Right atrium auricular region (tissue), 2 donors: Measurements from ENCODE around the gene MIXL1. TPM values are rescaled to one million over a fixed set of nuclear protein-coding genes. Genes with fewer than 3 reads are reported as not detected.

Source experiments
- DNase-seq: peaks from one replicate; pipeline ENCODE4 v3.0.0-alpha.2; 2019; ENCODE audit warnings: low spot score
- H3K27ac ChIP-seq, 2 donors: fragments of 200-600 bp; sonication (generic); 1 replicate in 1 of 2; 2 replicates in 1 of 2; pipeline ENCODE4 v1.5.1; 2016 to 2019
- H3K27me3 ChIP-seq, 2 donors: fragments of 200-600 bp; sonication (generic); one replicate each; pipeline versions ENCODE4 v1.5.1 to v1.6.0; 2017 to 2019
- H3K36me3 ChIP-seq: fragments of 200-600 bp; sonication (generic); one replicate; pipeline ENCODE4 v1.5.1; 2016
- H3K4me1 ChIP-seq, 2 donors: fragments of 200-600 bp; sonication (generic); one replicate each; pipeline versions ENCODE4 v1.5.1 to v1.6.0; 2017 to 2019
- H3K4me3 ChIP-seq, 2 donors: fragments of 200-600 bp; sonication (generic); 1 replicate in 1 of 2; 2 replicates in 1 of 2; pipeline ENCODE4 v1.5.1; 2017 to 2019; ENCODE audit warnings: mild to moderate bottlenecking in 1 of 2, moderate library complexity in 1 of 2
- H3K9me3 ChIP-seq, 2 donors: fragments of 200-600 bp; sonication (generic); one replicate each; pipeline ENCODE4 v1.5.1; 2019
- CTCF ChIP-seq, 2 donors: fragments of 200-600 bp; sonication (generic); IDR thresholded peaks; one replicate each; pipeline ENCODE4 v1.5.1; 2019; ENCODE audit warnings: antibody characterized with exemption in 2 of 2
- total RNA-seq, 2 donors: library from RNA; depleted of rRNA; stranded (reverse); fragments of >200 nt; gene quantifications; one replicate each; pipeline ENCODE4 v1.1.0, GENCODE V29; 2016

MIXL1 gene
- total RNA-seq, 2 donors from 2014 or later: not detected

- peaks cover 0 to 9% of the 10 kb centered on the region in 2 donors for H3K4me1 ChIP-seq
- TF ChIP-seq CTCF (IDR thresholded peaks at IDR 0.05): no peak
- no peaks in the 10 kb centered on the region for H3K27me3 ChIP-seq
- no peak for DNase-seq
- H3K36me3 ChIP-seq: no peaks in the 10 kb centered on the region
- no peaks in the 10 kb centered on the region for H3K9me3 ChIP-seq
- no peak overlapping the region for H3K27ac ChIP-seq
- no peak overlapping the region for H3K4me3 ChIP-seq
Measured at GRCh38 chr1:226220473-226221189, 2.8 kb upstream of the MIXL1 start.

- Histone ChIP-seq H3K9me3 (no peaks in the 10 kb centered on the region), H3K4me3 (no peak overlapping the region), H3K27me3 (no peaks in the 10 kb centered on the region), H3K4me1 (peaks cover 0 to 9% of the 10 kb centered on the region in 2 donors), H3K27ac (no peak overlapping the region), H3K36me3 (no peaks in the 10 kb centered on the region)
- no peak for TF ChIP-seq CTCF (IDR thresholded peaks at IDR 0.05)
- DNase-seq: no peak
Measured at GRCh38 chr1:226222686-226223085, 778 bp upstream of the MIXL1 start.

- Histone ChIP-seq H3K9me3 (no peaks in the 10 kb centered on the region), H3K27me3 (no peaks in the 10 kb centered on the region), H3K27ac (no peak overlapping the region), H3K4me3 (peak overlapping the region; percentile 14 to 53), H3K36me3 (no peaks in the 10 kb centered on the region), H3K4me1 (peaks cover 0 to 9% of the 10 kb centered on the region in 2 donors)
- TF ChIP-seq CTCF (IDR thresholded peaks at IDR 0.05): no peak
- no peak for DNase-seq
Measured at GRCh38 chr1:226223786-226224244, 351 bp downstream of the MIXL1 start.

GRCh38 chr1:226226601-226227000 is 3.1 kb downstream of the MIXL1 start:
- Histone ChIP-seq H3K27me3 (no peaks in the 10 kb centered on the region), H3K9me3 (no peaks in the 10 kb centered on the region), H3K27ac (no peak overlapping the region), H3K36me3 (no peaks in the 10 kb centered on the region), H3K4me3 (no peak overlapping the region), H3K4me1 (peaks cover 0 to 9% of the 10 kb centered on the region in 2 donors)
- no peak for TF ChIP-seq CTCF (IDR thresholded peaks at IDR 0.05)
- no peak for DNase-seq

- no peaks in the 10 kb centered on the region for H3K27me3 ChIP-seq
- no peaks in the 10 kb centered on the region for H3K9me3 ChIP-seq
- no peak for TF ChIP-seq CTCF (IDR thresholded peaks at IDR 0.05)
- peaks cover 9% of the 10 kb centered on the region for H3K36me3 ChIP-seq
- no peak overlapping the region for H3K4me3 ChIP-seq
- DNase-seq: no peak
- H3K4me1 ChIP-seq: no peaks in the 10 kb centered on the region
- no peak overlapping the region for H3K27ac ChIP-seq
Measured at GRCh38 chr1:226233293-226233692, 9.8 kb downstream of the MIXL1 start.

- Histone ChIP-seq H3K27me3 (no peaks in the 10 kb centered on the region), H3K27ac (no peak overlapping the region), H3K9me3 (no peaks in the 10 kb centered on the region), H3K36me3 (peaks cover 11% of the 10 kb centered on the region), H3K4me1 (no peaks in the 10 kb centered on the region), H3K4me3 (no peak overlapping the region)
- no peak for TF ChIP-seq CTCF (IDR thresholded peaks at IDR 0.05)
- no peak for DNase-seq
Measured at GRCh38 chr1:226233806-226234205, 10.3 kb downstream of the MIXL1 start.
